ENCODE measurements around the gene NUCKS1.

DNA sequence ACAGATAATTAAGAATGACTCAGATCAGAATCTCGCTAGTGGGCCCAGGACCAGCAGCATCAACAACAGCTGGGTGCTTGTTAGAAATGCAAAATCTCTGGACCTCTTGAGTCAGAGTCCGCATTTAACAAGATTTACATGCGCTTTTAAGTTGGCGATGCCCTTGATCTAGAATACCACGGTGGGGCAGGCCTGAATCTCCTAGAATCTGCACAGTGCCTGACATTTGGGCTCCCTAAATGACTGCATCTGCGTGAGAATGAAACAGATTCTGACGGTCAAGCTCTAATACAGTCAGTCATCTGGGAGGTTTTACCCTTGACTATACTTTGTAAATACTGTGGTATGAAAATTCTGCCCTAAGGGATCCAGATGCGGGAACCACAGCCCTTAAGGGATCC, 42.5 kb upstream of the NUCKS1 start:
- TF ChIP-seq EZH2 (IDR thresholded peaks at IDR 0.05; ENCODE audit: insufficient read depth, poor library complexity, severe bottlenecking) (no peak), EZH2phosphoT487 (IDR thresholded peaks at IDR 0.05; ENCODE audit: insufficient read depth, low read depth) (no peak)
